ENCODE results near the gene ZBTB20. TPM values are rescaled to one million over a fixed set of nuclear protein-coding genes. Genes with fewer than 3 reads are reported as not detected.

Gene ZBTB20
- total RNA-seq, 2 donors from 2014 or later, result 112 to 120 TPM

GRCh38 chr3:114508208-114508607, 638.9 kb downstream of the ZBTB20 start:
- DNase-seq (ENCODE audit: low spot score) (no peak), ATAC-seq (ENCODE audit: insufficient number of reproducible peaks, low FRiP score, low read depth) (no peak)
- Histone ChIP-seq H3K4me1 (ENCODE audit: control insufficient read depth in 1 of 2, low read depth in 2 of 2) (peaks cover 18 to 39% of the 10 kb centered on the region in 2 donors), H3K27me3 (replicated peaks; ENCODE audit: insufficient read depth) (no peaks in the 10 kb centered on the region), H3K36me3 (no peaks in the 10 kb centered on the region), H3K9me3 (no peaks in the 10 kb centered on the region), H3K4me3 (no peak overlapping the region), H3K27ac (no peak overlapping the region)
- TF ChIP-seq CTCF (IDR thresholded peaks at IDR 0.05), result no peak

- peak overlapping the region in 1 of 2 donors; percentile 52 for H3K27ac ChIP-seq
- no peak for TF ChIP-seq CTCF (IDR thresholded peaks at IDR 0.05)
- no peaks in the 10 kb centered on the region for H3K36me3 ChIP-seq
- DNase-seq (ENCODE audit: low spot score), result no peak
- no peaks in the 10 kb centered on the region for H3K9me3 ChIP-seq
- ATAC-seq (ENCODE audit: insufficient number of reproducible peaks, low FRiP score, low read depth), result peak; percentile 44
- no peaks in the 10 kb centered on the region for H3K27me3 ChIP-seq (replicated peaks; ENCODE audit: insufficient read depth)
- no peak overlapping the region for H3K4me3 ChIP-seq
- H3K4me1 ChIP-seq (ENCODE audit: control insufficient read depth in 1 of 2, low read depth in 2 of 2), result peaks cover 18 to 39% of the 10 kb centered on the region in 2 donors
Measured at GRCh38 chr3:114506591-114507300, 640.3 kb downstream of the ZBTB20 start.

- Histone ChIP-seq H3K4me3 (no peak overlapping the region), H3K27ac (peak overlapping the region in 1 of 2 donors; percentile 19), H3K36me3 (no peaks in the 10 kb centered on the region), H3K9me3 (no peaks in the 10 kb centered on the region), H3K27me3 (replicated peaks; ENCODE audit: insufficient read depth) (no peaks in the 10 kb centered on the region), H3K4me1 (ENCODE audit: control insufficient read depth in 1 of 2, low read depth in 2 of 2) (peaks cover 18 to 39% of the 10 kb centered on the region in 2 donors)
- no peak for TF ChIP-seq CTCF (IDR thresholded peaks at IDR 0.05)
- DNase-seq (ENCODE audit: low spot score) (no peak), ATAC-seq (ENCODE audit: insufficient number of reproducible peaks, low FRiP score, low read depth) (no peak)
Measured at GRCh38 chr3:114504941-114505628, 642.0 kb downstream of the ZBTB20 start.

GRCh38 chr3:114502204-114502603, 644.9 kb downstream of the ZBTB20 start:
- Histone ChIP-seq H3K27ac (no peak overlapping the region), H3K9me3 (no peaks in the 10 kb centered on the region), H3K36me3 (no peaks in the 10 kb centered on the region), H3K27me3 (replicated peaks; ENCODE audit: insufficient read depth) (no peaks in the 10 kb centered on the region), H3K4me3 (no peak overlapping the region), H3K4me1 (ENCODE audit: control insufficient read depth in 1 of 2, low read depth in 2 of 2) (peaks cover 16 to 35% of the 10 kb centered on the region in 2 donors)
- no peak for ATAC-seq (ENCODE audit: insufficient number of reproducible peaks, low FRiP score, low read depth)
- no peak for TF ChIP-seq CTCF (IDR thresholded peaks at IDR 0.05)
- DNase-seq (ENCODE audit: low spot score), result no peak

GRCh38 chr3:114499976-114500375, 647.1 kb downstream of the ZBTB20 start:
- no peak overlapping the region for H3K27ac ChIP-seq
- TF ChIP-seq CTCF (IDR thresholded peaks at IDR 0.05), result no peak
- H3K4me1 ChIP-seq (ENCODE audit: control insufficient read depth in 1 of 2, low read depth in 2 of 2), result peaks cover 15 to 37% of the 10 kb centered on the region in 2 donors
- no peak overlapping the region for H3K4me3 ChIP-seq
- H3K36me3 ChIP-seq, result no peaks in the 10 kb centered on the region
- ATAC-seq (ENCODE audit: insufficient number of reproducible peaks, low FRiP score, low read depth) (no peak), DNase-seq (ENCODE audit: low spot score) (no peak)
- no peaks in the 10 kb centered on the region for H3K27me3 ChIP-seq (replicated peaks; ENCODE audit: insufficient read depth)
- no peaks in the 10 kb centered on the region for H3K9me3 ChIP-seq
